Stimulated activated CD4-positive, alpha-beta T cell treated with anti-CD3 and anti-CD28 coated beads, Interleukin-1b, Interleukin-23, amount 100 ng/mL, for 4 hours (primary cell): ENCODE results near the gene GOT1.

Experiments used
- DNase-seq, 2 donors: peaks; one replicate each; pipeline ENCODE4 v3.0.0-alpha.2; 2020; ENCODE audit warnings: low read depth in 2 of 2

The GOT1 gene

DNA sequence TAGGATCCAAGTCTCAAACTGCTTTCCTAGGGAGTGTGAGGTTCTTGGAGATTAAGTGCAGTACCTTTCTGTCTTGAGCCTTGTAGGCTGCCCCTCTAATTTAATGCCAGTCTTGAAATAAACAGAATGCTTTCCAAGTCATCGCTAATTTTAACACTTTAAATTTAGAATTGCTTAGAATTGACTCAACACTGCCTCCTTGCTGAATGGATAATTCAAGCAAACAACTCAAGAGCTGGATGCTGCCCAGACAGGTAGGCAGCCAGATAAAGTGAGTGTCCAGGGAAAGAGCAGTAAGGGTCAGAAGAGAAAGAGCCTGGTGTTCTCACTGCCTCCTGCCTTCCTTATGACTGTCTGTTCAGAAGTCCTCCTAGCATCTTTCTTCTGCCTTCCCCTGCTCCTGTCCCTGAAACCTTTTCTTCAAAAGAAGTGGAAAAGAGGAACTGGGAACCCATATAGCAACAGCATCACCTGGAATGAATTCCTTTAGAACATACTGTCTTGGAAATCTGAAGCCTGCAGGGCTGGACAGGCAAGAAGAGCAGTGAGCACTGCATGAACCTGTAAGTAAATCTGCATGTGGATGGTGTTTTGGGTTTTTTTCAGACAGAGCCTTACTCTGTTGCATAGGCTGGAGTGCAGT, 3.1 kb upstream of the GOT1 start:
- no peak for DNase-seq

DNA sequence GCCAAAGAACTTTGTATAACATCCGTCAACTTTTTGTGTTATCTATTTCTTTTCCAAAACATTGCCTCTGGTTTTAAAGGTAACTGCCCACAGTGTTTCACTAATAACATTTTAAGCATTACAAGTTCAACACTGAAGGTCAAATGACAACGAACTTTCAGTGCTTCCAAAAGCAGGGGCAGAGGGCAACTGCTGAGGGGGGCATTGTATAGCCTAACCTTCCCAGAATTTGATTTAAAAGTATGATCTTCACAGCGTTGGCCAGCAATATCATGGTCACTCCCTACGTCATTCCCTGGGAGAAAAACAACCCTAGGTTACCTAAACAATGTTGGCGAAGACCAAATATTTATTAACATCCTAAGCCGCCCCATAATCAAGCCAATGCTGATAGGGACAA, 2.5 kb upstream of the GOT1 start:
- no peak for DNase-seq

DNA sequence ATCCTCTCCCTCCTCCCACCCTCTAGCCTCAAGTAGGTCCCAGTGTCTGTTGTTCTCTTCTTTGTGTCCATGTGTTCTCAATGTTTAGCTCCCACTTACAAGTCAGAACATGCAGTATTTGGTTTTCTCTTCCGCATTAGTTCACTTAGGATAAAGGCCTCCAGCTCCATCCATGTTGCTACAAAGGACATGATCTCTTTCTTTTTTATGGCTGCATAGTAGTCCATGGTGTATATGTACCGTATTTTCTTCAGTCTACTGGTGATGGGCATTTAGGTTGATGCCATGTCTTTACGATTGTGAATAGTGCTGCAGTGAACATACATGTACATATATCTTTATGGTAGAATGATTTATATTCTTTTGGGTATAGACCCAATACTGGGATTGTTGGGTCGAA, 1.6 kb upstream of the GOT1 start:
- DNase-seq, result no peak

DNA sequence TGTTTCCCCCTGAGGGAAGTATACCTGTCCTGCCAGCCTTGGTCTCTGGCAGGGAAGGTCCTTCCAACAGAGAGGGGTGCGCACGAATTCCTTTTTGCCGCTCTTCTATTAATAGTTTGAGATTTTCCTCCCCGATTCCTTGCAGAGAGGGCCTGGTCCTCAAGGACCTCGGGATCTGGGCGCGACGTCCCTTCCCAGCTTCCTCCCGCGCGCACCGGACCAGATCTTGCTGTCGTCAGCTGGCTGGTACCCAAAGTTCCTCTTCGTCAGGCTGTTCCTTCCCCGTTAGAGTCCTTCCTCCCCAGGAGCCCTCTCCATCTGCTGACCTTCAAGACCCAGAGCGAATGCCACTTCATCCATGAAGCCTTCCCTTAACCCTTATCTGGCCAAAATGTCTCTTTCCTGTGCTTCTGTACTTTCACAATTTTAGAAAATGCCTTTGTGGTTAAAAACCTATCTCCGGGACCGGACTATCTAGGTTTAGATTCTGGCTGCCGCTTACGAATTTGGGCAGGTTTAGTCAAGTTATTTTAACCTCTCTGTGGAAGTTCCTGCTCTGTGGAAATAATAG, 851 bp upstream of the GOT1 start:
- no peak for DNase-seq

DNA sequence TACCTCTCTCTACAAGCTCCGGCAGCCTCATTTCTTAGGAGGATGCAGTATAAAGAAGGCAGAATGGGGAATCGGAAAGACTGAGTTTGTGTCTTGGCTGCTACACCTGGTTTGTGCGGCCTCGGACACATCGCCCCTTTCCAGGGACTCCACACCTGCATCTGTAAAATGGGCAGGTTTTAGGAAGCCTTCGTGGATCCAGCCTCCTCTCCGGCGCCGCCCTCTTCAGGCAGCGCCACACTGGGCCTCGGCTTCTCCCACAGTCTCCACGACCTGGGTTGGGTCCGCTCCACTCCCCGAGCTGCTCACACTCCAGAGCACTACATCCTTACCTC, 341 bp downstream of the GOT1 start:
- no peak for DNase-seq

DNA sequence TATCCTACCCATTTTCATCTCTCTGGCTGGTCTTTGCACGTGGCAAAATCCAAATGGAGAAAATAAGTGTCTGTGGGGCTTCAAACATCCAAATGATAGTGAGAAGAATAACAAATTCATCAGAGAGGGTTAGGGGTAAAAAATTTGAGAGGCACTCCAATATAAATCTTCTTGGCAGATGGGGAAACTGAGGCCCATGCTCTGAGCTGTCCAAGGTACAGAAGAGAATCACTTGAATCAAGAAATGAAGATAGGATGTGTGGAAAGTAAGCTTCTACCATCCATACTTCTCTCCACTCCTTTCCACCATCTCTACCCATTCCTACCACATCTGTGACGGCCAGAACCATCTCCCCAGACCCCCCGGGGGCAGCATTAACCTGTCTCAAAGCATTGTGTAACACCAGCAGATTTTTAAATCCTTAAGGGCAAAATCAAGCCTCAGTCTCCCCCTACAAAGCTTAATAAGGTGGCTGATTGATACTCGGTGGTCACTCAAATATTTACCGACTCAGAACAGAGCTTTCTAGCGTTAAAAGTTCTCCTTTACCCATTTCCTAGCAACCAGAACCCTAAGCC, 818 bp downstream of the GOT1 start:
- DNase-seq, result no peak

DNA sequence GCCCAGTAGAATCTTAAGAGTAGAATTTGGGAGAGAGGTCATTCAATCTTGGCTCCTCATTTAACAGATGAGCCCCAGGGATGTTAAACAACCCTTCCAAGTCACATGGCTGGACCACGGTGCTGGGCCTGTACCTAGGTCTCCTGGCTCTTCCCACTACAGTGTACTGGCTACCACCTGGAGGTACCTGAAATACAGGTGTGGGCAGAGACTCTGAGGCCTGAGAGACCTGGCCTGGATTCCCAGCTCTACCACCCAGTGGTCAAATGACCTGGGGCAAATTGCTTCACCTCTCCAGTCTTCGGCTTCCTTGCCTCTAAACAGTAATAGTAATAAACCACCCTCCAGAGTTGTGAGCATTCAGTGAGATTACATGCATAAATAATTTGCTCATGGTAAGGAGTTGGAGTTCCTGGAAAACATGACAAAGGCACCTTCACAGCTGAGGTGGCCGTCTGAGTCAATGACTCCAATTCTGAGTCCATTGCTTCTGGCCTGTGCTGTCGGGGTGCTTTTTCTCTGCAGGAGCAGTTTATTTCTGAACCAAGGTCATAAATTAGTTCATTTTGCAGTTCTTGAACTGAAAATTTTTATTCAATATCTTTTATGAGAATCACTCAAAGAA, 2.7 kb downstream of the GOT1 start:
- no peak for DNase-seq

DNA sequence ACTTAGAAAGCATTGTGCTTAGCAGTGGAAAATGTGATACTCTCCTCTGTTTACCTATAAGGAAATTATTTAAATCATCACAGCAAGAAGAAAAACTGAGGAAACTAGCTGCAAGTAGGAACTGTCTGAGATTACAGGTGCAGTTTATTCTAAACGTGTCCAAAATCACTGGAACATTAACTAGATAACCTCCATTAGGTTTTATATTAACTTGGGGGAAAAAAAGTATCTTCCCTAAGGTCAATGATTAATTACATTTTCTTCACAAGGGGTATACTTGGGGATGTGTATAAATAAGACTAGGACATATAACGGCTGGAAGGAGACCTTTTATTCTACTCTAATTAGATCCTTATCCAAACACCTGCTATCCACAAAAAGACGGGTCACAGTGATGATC, 3.7 kb downstream of the GOT1 start:
- no peak for DNase-seq

DNA sequence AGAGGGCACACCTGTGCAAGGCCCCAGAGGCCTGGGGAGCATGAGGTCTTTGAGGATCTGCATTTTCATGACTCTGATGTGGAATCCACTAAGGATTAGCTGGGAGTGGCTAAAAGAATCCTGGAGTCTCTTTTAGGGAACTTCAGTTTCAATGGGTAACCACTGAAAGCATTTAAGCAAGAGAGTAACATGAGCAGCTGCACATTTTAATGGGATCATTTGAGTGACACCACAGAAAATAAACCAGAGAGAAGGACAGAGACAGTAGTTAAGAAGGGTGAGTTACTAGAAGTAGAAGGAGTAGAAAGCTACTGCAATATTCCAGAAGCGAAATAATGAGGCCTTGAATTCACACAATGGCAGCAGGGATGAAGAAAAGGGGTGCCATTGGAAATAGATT, 5.2 kb downstream of the GOT1 start:
- no peak for DNase-seq

DNA sequence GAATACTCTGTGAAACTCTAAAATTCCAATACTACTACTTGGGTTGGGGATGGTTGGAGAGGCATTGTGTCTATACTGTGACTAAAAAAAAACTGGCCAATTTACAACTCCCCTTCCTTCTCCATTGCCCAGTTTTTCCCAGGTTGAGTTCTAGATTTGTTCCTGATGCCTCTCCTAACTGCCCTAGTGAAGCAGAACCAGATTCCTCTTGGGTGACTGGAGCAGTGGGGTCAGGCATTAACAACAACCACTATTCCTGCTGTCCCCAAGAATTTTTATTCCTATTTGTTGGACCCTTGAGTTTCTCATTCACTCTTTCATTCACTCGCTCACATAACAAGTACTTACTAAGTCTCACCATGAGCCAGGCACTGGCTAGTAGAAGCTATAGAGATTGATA, 5.8 kb downstream of the GOT1 start:
- DNase-seq, result no peak

DNA sequence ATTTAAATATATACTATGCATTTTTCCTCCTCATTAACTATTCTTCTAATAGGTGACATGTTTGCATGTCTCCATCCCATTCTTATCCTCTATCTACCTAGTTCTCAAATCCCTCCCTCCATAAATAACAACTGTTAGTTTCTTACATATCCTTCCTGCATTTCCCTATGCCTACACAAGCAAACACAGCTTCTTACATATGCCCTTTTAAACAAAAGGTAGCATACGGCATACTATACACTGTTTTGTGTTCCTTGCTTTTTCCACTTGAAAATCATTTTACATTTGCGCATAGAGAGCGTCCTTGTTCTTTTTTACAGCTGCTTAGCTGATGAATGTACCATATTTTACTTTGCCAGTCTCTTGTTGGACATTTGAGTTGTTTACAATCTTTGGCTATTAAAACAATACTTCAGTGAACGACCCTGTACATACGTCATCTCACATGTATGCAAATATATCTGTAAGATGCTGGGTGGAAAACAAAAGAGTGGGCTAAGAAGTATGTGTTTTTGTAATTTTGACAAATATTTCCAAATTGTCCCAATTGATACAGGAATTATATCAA, 7.8 kb downstream of the GOT1 start:
- no peak for DNase-seq

DNA sequence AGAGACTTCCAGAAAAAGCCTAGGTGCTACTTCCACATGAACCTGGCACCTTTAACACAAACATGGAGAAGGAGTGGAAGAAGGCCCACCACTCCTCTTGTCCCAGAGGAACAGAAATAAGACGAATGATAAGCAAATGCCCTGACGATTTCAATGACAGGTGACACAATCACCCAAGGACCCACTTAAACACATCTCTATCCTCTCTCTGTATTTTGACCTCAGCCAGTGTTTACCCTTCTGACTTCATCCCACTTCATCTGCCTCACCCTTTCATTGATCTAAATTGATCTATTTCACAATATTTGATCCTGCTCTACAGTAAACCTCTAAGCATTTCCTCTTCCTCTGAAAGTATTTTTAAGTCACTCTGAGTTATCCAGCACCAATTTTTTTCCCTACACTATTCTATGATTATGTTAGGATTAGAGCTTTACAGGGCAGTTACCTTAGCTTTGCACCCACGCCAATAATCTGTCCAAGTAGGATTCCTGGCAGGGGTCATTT, 9.1 kb downstream of the GOT1 start:
- DNase-seq, result no peak

DNA sequence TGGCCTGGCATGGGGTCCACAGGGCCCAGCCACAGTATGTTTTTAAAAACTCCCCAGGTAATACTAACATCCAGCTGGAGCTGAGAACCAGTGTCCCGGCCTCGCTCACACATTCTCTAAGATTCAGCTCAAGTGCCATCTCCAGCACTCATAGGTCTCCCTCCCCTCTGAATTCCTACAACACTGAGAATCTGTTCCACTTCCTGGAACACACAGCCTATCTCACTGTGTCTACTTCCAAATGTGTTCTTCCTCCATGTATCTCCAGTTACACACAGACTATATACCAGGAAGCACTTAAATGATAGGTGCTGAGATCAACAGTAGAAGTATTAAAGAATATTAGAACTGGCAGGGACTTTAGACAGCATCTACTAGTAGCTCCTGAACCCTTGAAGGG, 10.7 kb downstream of the GOT1 start:
- DNase-seq, result no peak

DNA sequence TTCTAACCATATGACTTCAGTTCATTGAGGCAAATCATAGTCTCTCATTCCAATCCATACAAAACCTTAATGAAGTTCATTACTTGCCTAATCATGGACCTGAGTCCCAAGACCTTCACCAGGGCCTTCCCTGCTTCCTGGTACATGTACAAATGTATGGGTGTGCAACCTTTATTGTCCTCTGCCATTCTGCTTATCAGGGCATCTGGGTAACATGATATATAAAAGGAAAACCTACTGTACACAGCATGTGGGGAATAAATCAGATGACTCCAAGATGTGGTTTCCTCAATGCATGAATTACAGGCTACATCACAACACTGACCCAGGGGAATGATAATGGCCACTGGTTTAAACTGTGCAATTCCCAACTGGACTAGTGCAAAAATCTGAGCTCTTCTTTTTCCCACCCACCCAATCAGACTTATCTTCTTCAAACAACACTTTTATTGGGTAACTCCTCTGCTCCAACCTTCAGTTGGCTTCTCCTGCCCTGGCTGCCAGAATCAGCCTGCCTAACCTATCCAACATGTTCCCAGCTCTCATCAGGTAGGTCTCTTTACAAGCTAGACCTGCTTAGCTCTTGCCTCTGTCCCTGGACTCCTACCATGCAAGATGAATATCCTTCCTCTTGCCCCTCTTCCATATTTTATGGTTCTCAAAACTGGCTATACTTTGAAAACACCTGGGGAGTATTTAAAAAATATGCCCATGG, 11.4 kb downstream of the GOT1 start:
- no peak for DNase-seq

DNA sequence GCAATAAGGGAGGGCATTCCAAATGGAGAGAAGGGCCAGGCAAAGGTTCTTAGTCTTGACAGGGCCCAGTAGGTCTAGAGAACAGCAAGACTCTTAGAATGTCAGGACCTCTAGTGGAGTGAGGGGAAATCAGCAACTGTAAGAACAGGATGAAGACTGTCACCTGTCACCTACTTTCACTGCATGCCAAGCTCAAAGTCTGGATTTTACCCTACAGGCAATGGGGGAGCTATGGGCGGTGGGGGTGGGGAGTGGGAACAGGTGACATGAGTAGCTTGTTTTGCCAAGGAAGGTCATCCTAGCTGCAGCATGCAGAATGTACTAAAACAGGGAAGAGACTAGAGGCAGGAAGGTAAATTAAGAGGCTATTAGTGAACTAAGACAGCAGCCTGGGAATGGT, 18.3 kb downstream of the GOT1 start:
- no peak for DNase-seq

DNA sequence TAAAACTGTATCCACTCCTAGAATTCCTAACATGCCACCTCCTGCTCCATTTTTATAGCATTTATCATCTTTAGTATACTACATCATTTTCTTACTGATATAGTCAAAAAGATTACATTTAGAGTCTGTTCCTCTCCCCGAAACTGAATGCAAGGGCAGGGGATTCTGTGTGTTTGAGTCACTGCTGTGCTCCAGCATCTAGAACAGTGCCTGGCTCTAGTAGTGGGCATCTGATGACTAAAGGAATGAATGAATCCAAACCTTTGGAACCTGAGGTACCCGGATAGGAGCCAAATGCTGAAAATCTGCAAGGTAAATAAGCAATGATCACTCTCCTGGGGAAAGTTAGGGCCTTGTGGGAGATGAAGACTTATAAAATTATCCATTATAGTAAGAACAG, 18.9 kb downstream of the GOT1 start:
- DNase-seq, result no peak

DNA sequence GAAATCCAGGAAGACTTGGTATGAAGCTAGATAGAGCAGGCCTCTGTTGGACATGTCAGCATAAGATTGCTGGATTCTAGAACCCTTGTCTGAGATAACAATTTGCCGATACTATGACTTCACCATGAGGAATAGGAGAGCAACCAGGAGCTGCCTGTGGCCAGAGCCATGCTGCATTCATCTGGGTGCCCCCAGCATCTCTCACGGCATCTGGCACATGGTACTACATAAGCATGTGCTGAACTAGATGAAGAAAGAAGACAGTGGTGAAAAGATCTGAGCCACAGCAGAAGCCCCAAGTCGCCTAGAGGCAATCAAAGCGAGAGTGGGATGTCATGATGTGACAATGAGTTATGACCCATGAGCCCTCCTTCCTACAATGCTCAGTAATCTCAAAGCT, 19.5 kb downstream of the GOT1 start:
- DNase-seq, result no peak

DNA sequence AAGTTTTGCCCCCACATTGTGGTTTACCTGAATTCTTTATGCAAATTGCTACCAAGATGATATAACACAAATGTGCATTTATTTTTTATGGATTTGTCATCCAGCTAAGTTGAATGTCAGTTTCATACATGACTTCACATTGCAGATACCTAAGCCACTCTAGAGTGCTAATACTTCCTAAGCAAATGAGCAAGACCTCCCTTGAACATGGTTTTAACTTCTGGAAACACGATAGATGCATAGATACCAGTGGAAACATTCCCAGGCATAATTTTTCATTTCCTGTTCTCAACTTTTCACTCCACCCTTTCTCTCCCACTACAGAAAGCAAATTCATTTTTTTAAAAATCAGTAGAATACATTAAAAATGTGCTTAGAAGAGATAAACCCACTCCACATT, 20.3 kb downstream of the GOT1 start:
- no peak for DNase-seq

DNA sequence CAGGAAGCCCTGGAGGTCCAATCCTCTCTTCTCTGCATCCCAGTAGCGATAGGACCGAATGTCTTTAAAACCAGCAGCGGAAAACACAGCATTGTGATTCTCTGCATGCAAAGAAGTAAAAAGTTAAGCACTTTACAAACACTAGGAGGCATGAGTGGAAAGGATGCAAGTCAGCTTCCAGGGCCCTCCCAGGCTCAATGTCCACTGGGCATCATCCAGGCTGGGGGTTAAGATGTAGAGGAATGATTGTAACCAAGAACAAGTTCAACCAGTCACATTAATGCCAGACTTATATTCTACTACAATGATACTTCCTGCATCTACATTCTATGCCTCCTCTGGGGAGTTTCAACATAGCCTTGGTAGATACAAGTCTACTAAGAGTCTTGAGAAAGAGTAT, 24.3 kb downstream of the GOT1 start:
- no peak for DNase-seq

DNA sequence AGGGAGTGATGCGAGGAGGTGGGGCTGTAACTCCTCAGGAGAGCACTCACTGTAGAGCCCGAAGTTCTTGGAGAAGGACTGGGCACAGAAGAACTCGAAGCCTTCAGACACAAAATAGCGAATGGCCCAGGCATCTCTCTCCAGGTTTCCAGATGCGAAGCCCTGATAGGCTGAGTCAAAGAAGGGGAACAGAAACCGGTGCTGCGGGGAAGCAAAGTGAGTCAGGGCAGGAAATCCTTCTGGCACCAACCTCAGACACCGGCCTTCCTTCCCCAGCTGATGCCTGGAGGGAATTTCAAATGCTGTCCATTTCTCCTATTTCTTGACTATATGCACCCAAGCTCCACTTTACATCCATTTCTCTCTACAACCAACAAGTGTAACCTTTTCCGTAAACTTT, 26.8 kb downstream of the GOT1 start:
- DNase-seq, result no peak

DNA sequence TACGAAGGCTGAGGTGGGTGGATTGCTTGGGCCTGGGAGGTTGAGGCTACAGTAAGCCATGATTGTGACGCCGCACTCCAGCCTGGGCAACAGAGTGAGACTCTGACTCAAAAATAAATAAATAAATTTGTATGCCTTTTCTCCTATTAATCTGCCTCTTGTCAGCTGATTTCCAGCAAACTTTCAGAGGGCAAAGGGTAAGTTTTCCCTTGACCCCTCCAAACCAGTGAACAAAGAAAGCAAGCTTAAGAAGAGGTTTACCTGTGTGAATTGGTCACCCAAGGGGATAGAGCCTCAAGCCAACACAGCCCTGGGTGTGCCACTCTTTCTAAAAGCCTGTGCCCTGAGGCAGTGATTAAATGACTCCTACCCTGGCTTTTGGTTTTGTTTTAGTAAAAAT, 30.8 kb downstream of the GOT1 start:
- DNase-seq, result no peak

DNA sequence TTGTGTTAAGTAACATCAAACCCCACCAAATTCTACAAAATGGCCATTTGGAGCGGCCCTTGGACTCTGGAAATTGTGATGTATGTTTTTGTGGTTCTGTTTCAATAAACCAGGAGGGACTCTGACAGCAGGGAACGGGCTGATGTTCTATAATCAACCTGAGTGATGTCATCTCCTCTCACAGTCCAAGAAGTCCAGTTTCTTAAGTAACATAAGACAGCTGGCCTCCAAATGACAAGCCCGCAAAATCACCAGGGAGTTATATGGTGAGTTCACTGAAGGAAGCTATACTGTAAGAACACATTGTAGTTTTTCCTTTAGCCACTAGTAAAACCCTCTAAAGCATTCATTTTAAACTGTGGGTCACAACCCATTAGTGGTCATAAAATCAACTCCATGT, 34.0 kb downstream of the GOT1 start:
- no peak for DNase-seq
